HG03159 (cell line): ENCODE data around the gene MLPH.
"Not testable (repeated sequence)": the region's sequence is repeated elsewhere in the genome, so short reads cannot be mapped to it uniquely, and the experiment has no call there.

ENCODE experiments used
- ATAC-seq: cut with Tn5 transposase; IDR thresholded peaks from one replicate; pipeline ENCODE4 v1.9.1; 2021; ENCODE audit warnings: mild to moderate bottlenecking, moderate library complexity; ENCODE audit not compliant: unreplicated experiment

Gene MLPH

GRCh38 chr2:237457388-237457941 is 29.6 kb upstream of the MLPH start:
- ATAC-seq, result no peak

GRCh38 chr2:237458519-237458918 is 28.5 kb upstream of the MLPH start:
- ATAC-seq, result no peak

GRCh38 chr2:237459226-237459625 is 27.8 kb upstream of the MLPH start:
- no peak for ATAC-seq

- no peak for ATAC-seq
These were observed 27.3 kb upstream of the MLPH start for GRCh38 chr2:237459741-237460174.

GRCh38 chr2:237464757-237465391 is 22.2 kb upstream of the MLPH start:
- ATAC-seq, result no peak

GRCh38 chr2:237465515-237466148 is 21.4 kb upstream of the MLPH start:
- no peak for ATAC-seq

GRCh38 chr2:237466211-237466610 is 20.8 kb upstream of the MLPH start:
- no peak for ATAC-seq

- ATAC-seq, result no peak
These were observed 19.4 kb upstream of the MLPH start for GRCh38 chr2:237467447-237468179.

- ATAC-seq, result not testable (repeated sequence)
These were observed 17.6 kb upstream of the MLPH start for GRCh38 chr2:237469410-237469809.

GRCh38 chr2:237469849-237470248 is 17.2 kb upstream of the MLPH start:
- no peak for ATAC-seq

- ATAC-seq, result no peak
These were observed 16.1 kb upstream of the MLPH start for GRCh38 chr2:237470914-237471313.

- ATAC-seq, result no peak
These were observed 15.4 kb upstream of the MLPH start for GRCh38 chr2:237471438-237472186.

GRCh38 chr2:237472187-237472712 is 14.8 kb upstream of the MLPH start:
- ATAC-seq, result no peak

GRCh38 chr2:237472909-237473877 is 13.9 kb upstream of the MLPH start:
- ATAC-seq, result no peak

GRCh38 chr2:237473878-237474441 is 13.1 kb upstream of the MLPH start:
- ATAC-seq, result no peak

- no peak for ATAC-seq
These were observed 12.6 kb upstream of the MLPH start for GRCh38 chr2:237474442-237474911.

GRCh38 chr2:237474931-237475703 is 11.9 kb upstream of the MLPH start:
- peak; percentile 72 for ATAC-seq

GRCh38 chr2:237475704-237476141 is 11.3 kb upstream of the MLPH start:
- ATAC-seq, result no peak
